Hematopoietic multipotent progenitor cell treated with erythropoietin and hydrocortisone succinate and interleukin-3 and kit ligand, for 15 days (in vitro differentiated cells): ENCODE measurements around the gene MYZAP.

Experiments used
- DNase-seq: peaks from one replicate; pipeline ENCODE4 v3.0.0-alpha.2; 2015; ENCODE audit warnings: low spot score

The MYZAP gene

GRCh38 chr15:57697588-57697987, 105.9 kb downstream of the MYZAP start:
- no peak for DNase-seq

GRCh38 chr15:57698243-57698642, 106.5 kb downstream of the MYZAP start:
- DNase-seq = no peak

- no peak for DNase-seq
Observed at GRCh38 chr15:57698991-57699390, 107.3 kb downstream of the MYZAP start.

GRCh38 chr15:57703387-57703786, 111.7 kb downstream of the MYZAP start:
- DNase-seq = no peak

- no peak for DNase-seq
Observed at GRCh38 chr15:57704441-57704840, 112.7 kb downstream of the MYZAP start.

- no peak for DNase-seq
Observed at GRCh38 chr15:57705746-57706404, 114.2 kb downstream of the MYZAP start.

- peak; percentile 90 for DNase-seq
Observed at GRCh38 chr15:57706405-57707209, 114.9 kb downstream of the MYZAP start, which contains the start of gene POLR2M. Gene POLR2M, plus strand, starts transcription at chr15:57706714. Its CDS starts 129 bp downstream, at chr15:57706843.

GRCh38 chr15:57708047-57708446, 116.3 kb downstream of the MYZAP start:
- DNase-seq = no peak

GRCh38 chr15:57718309-57718708, 126.6 kb downstream of the MYZAP start:
- no peak for DNase-seq

- no peak for DNase-seq
Observed at GRCh38 chr15:57720867-57721266, 129.2 kb downstream of the MYZAP start.

GRCh38 chr15:57726411-57726810, 134.7 kb downstream of the MYZAP start:
- no peak for DNase-seq

GRCh38 chr15:57727031-57727430, 135.3 kb downstream of the MYZAP start:
- no peak for DNase-seq

GRCh38 chr15:57728436-57728835, 136.7 kb downstream of the MYZAP start:
- DNase-seq = no peak

- DNase-seq = no peak
Observed at GRCh38 chr15:57730876-57731275, 139.2 kb downstream of the MYZAP start.

GRCh38 chr15:57731530-57732103, 139.9 kb downstream of the MYZAP start:
- no peak for DNase-seq

- peak; percentile 59 for DNase-seq
Observed at GRCh38 chr15:57732526-57733331, 141.0 kb downstream of the MYZAP start.

GRCh38 chr15:57734860-57735259, 143.2 kb downstream of the MYZAP start:
- no peak for DNase-seq
